Stimulated activated CD4-positive, alpha-beta T cell treated with anti-CD3 and anti-CD28 coated beads, Interleukin-12 subunit alpha, Interleukin-12 subunit beta, amount 100 ng/mL, for 48 hours (primary cell): Measurements from ENCODE around the gene LPGAT1.
A peak's percentile ranks its signal among the peaks of the same experiment; 100 is the strongest.
"Not testable (repeated sequence)": the region's sequence is repeated elsewhere in the genome, so short reads cannot be mapped to it uniquely, and the experiment has no call there.

Experiments used
- DNase-seq, 3 donors: peaks; one replicate each; pipeline ENCODE4 v3.0.0-alpha.2; 2020; ENCODE audit warnings: low read depth in 2 of 3, low spot score in 1 of 3

LPGAT1 gene

GRCh38 chr1:211830328-211831142, at the start of gene LPGAT1:
LPGAT1 (minus strand) TSS chr1:211830763; CDS start chr1:211829296, 1,467 bp downstream.
- peak; percentile 36 to 69 (median 55) for DNase-seq

- no peak for DNase-seq
Observed at GRCh38 chr1:211879475-211879874, 48.9 kb upstream of the LPGAT1 start.

GRCh38 chr1:211876851-211877590, 46.5 kb upstream of the LPGAT1 start:
- DNase-seq: no peak

GRCh38 chr1:211875541-211875940, 45.0 kb upstream of the LPGAT1 start:
- no peak for DNase-seq

GRCh38 chr1:211874521-211875347, 44.2 kb upstream of the LPGAT1 start:
- DNase-seq: no peak

- DNase-seq: not testable (repeated sequence)
Observed at GRCh38 chr1:211873731-211874130, 43.2 kb upstream of the LPGAT1 start.

- no peak for DNase-seq
Observed at GRCh38 chr1:211870156-211870555, 39.6 kb upstream of the LPGAT1 start.

- no peak for DNase-seq
Observed at GRCh38 chr1:211865180-211865579, 34.6 kb upstream of the LPGAT1 start.

GRCh38 chr1:211859405-211859804, 28.8 kb upstream of the LPGAT1 start:
- DNase-seq: no peak

- no peak for DNase-seq
Observed at GRCh38 chr1:211851174-211851573, 20.6 kb upstream of the LPGAT1 start.

GRCh38 chr1:211843507-211844298, 13.1 kb upstream of the LPGAT1 start:
- no peak for DNase-seq

- no peak for DNase-seq
Observed at GRCh38 chr1:211843018-211843417, 12.5 kb upstream of the LPGAT1 start.

- DNase-seq: no peak
Observed at GRCh38 chr1:211842518-211842917, 12.0 kb upstream of the LPGAT1 start.

GRCh38 chr1:211839106-211839505, 8.5 kb upstream of the LPGAT1 start:
- no peak for DNase-seq

- DNase-seq: no peak
Observed at GRCh38 chr1:211833174-211833820, 2.7 kb upstream of the LPGAT1 start.

GRCh38 chr1:211832661-211833060, 2.1 kb upstream of the LPGAT1 start:
- no peak for DNase-seq

GRCh38 chr1:211831558-211832323, 1.2 kb upstream of the LPGAT1 start:
- DNase-seq: no peak

GRCh38 chr1:211830055-211830327, 572 bp downstream of the LPGAT1 start:
- no peak for DNase-seq

- no peak for DNase-seq
Observed at GRCh38 chr1:211829343-211830054, 1.1 kb downstream of the LPGAT1 start.
